Neural progenitor cell (in vitro differentiated cells): ENCODE results near the gene SLC6A12. TPM values are rescaled to one million over a fixed set of nuclear protein-coding genes. Genes with fewer than 3 reads are reported as not detected.

ENCODE experiments used
- DNase-seq: peaks from one replicate; pipeline ENCODE4 v3.0.0-alpha.2; 2016; ENCODE audit warnings: low spot score
- H2AFZ ChIP-seq: fragments of 200-600 bp; sonication (generic); replicated peaks from 2 replicates; pipeline ENCODE4 v1.6.1; 2016; ENCODE audit warnings: antibody characterized with exemption
- H3F3A ChIP-seq: fragments of 200-600 bp; sonication (generic); 2 replicates; pipeline ENCODE4 v1.6.1; 2016; ENCODE audit warnings: antibody characterized with exemption, low read depth
- H3K27ac ChIP-seq: fragments of 200-600 bp; sonication (generic); 2 replicates; pipeline ENCODE4 v1.5.1; 2016; ENCODE audit warnings: mild to moderate bottlenecking
- H3K27me3 ChIP-seq: fragments of 200-600 bp; sonication (generic); 2 replicates; pipeline ENCODE4 v1.6.1; 2016; ENCODE audit warnings: mild to moderate bottlenecking, moderate library complexity
- H3K36me3 ChIP-seq: fragments of 200-600 bp; sonication (generic); 2 replicates; pipeline ENCODE4 v1.5.1; 2016
- H3K4me1 ChIP-seq: fragments of 200-600 bp; sonication (generic); 2 replicates; pipeline ENCODE4 v1.6.1; 2016; ENCODE audit warnings: mixed run types
- H3K4me2 ChIP-seq: fragments of 200-600 bp; sonication (generic); 2 replicates; pipeline ENCODE4 v1.6.1; 2016
- H3K4me3 ChIP-seq: fragments of 200-600 bp; sonication (generic); 2 replicates; pipeline ENCODE4 v1.5.1; 2016
- H3K79me2 ChIP-seq: fragments of 200-600 bp; sonication (generic); 2 replicates; pipeline ENCODE4 v1.6.1; 2016; ENCODE audit warnings: low read depth
- H3K9ac ChIP-seq: fragments of 200-600 bp; sonication (generic); 2 replicates; pipeline ENCODE4 v1.6.1; 2016
- H3K9me3 ChIP-seq: fragments of 200-600 bp; sonication (generic); 2 replicates; pipeline ENCODE4 v1.5.1; 2016; ENCODE audit warnings: low read depth
- H4K20me1 ChIP-seq: fragments of 200-600 bp; sonication (generic); 2 replicates; pipeline ENCODE4 v1.6.1; 2016; ENCODE audit warnings: low read depth
- H3K27ac Mint-ChIP-seq: 3 replicates; pipeline ENCODE4 v1.8.0; 2021; ENCODE audit warnings: mixed read lengths
- H3K27me3 Mint-ChIP-seq: 2 replicates; pipeline ENCODE4 v1.8.0; 2022; ENCODE audit warnings: low read depth, mild to moderate bottlenecking, inconsistent platforms, moderate library complexity, mixed read lengths; ENCODE audit not compliant: insufficient read depth
- H3K36me3 Mint-ChIP-seq: 3 replicates; pipeline ENCODE4 v1.8.0; 2021; ENCODE audit warnings: mixed read lengths
- H3K4me1 Mint-ChIP-seq: 3 replicates; pipeline ENCODE4 v1.8.0; 2021; ENCODE audit warnings: mixed read lengths
- H3K4me3 Mint-ChIP-seq: 3 replicates; pipeline ENCODE4 v1.8.0; 2021; ENCODE audit warnings: mild to moderate bottlenecking, moderate library complexity, mixed read lengths
- H3K9me3 Mint-ChIP-seq: 3 replicates; pipeline ENCODE4 v1.8.0; 2020; ENCODE audit warnings: mixed read lengths
- EZH2 ChIP-seq: fragments of 200-600 bp; sonication (generic); IDR thresholded peaks from 2 replicates; pipeline ENCODE4 v1.6.1; 2017; ENCODE audit warnings: antibody characterized with exemption, mild to moderate bottlenecking, moderate library complexity
- EZH2phosphoT487 ChIP-seq: fragments of 200-600 bp; sonication (generic); IDR thresholded peaks from 2 replicates; pipeline ENCODE4 v1.6.1; 2017; ENCODE audit warnings: antibody characterized with exemption
- total RNA-seq: library from RNA; depleted of rRNA; stranded (reverse); fragments of >200 nt; gene quantifications from 2 replicates; pipeline ENCODE4 v1.2.3, GENCODE V29; 2015; ENCODE audit warnings: low replicate concordance
- TF ChIP-seq, protein P1 (sequence below): fragments of 200-600 bp; sonication (generic); IDR thresholded peaks from 2 replicates; pipeline ENCODE4 v1.5.1; 2017; ENCODE audit warnings: antibody characterized with exemption, mild to moderate bottlenecking

SLC6A12 gene
- total RNA-seq, 1 donor from 2014 or later = not detected

DNA sequence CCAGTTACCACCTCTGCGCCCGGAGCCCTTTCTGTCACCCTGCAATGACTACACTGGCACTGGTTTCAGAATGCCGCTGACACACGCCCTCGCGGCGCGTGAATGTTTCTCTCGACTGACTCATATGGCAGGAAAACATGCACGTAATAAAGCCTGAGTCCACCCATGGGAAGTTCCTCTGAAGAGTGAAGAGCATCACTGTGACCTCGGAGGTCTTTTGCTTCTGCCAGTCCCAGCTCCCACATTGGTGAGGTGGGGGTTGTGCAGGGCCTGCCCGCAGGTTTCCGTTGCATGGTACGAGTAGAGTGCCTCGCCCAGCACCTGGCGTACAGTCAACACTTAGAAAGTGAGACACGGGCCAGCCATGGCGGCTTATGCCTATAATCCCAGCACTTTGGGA is 11.1 kb upstream of the SLC6A12 start:
- H3K4me1 ChIP-seq = peaks cover 16% of the 10 kb centered on the region

DNA sequence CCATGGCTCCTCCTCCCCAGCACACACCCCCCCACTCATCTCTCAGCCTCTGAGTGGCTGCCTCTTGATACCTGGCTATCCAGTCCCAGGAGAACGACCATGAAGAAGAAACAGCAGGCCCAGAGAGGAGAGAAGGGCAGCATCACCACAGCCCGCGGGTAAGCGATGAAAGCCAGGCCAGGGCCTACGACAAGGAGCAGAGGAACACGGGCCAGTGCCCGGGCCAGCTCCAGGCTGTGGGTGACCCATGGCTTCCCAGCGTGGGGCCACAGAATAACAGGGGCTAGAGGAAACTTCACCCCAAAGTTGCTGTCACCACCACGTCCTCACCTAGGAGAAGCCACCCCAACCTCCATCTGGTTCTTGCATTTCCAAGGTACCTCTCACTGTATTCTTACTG is 10.4 kb upstream of the SLC6A12 start:
- Histone ChIP-seq H3K9me3 (no peaks in the 10 kb centered on the region), H2AFZ (no peak overlapping the region), H3K79me2 (no peaks in the 10 kb centered on the region), H3F3A (peaks cover 2% of the 10 kb centered on the region), H3K27ac (no peak overlapping the region), H4K20me1 (no peaks in the 10 kb centered on the region), H3K4me3 (no peak overlapping the region), H3K4me1 (peaks cover 10% of the 10 kb centered on the region), H3K27me3 (peaks cover 25% of the 10 kb centered on the region), H3K36me3 (no peaks in the 10 kb centered on the region), H3K4me2 (no peak overlapping the region), H3K9ac (no peak overlapping the region)
- TF ChIP-seq, protein P1, sequence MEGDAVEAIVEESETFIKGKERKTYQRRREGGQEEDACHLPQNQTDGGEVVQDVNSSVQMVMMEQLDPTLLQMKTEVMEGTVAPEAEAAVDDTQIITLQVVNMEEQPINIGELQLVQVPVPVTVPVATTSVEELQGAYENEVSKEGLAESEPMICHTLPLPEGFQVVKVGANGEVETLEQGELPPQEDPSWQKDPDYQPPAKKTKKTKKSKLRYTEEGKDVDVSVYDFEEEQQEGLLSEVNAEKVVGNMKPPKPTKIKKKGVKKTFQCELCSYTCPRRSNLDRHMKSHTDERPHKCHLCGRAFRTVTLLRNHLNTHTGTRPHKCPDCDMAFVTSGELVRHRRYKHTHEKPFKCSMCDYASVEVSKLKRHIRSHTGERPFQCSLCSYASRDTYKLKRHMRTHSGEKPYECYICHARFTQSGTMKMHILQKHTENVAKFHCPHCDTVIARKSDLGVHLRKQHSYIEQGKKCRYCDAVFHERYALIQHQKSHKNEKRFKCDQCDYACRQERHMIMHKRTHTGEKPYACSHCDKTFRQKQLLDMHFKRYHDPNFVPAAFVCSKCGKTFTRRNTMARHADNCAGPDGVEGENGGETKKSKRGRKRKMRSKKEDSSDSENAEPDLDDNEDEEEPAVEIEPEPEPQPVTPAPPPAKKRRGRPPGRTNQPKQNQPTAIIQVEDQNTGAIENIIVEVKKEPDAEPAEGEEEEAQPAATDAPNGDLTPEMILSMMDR = no peak
- no peak for TF ChIP-seq EZH2phosphoT487
- TF ChIP-seq EZH2 = no peak
- H3K4me1 Mint-ChIP-seq = peaks cover 21% of the 10 kb centered on the region
- H3K27ac Mint-ChIP-seq = no peak overlapping the region
- no peak overlapping the region for H3K4me3 Mint-ChIP-seq
- DNase-seq = no peak
- H3K36me3 Mint-ChIP-seq = no peaks in the 10 kb centered on the region
- peaks cover 2% of the 10 kb centered on the region for H3K9me3 Mint-ChIP-seq
- peaks cover 52% of the 10 kb centered on the region for H3K27me3 Mint-ChIP-seq

More for the DNA sequence above, 11.1 kb upstream of the SLC6A12 start:
- Mint-ChIP-seq H3K27me3 (peaks cover 57% of the 10 kb centered on the region), H3K4me1 (peaks cover 28% of the 10 kb centered on the region), H3K27ac (no peak overlapping the region), H3K36me3 (no peaks in the 10 kb centered on the region), H3K4me3 (no peak overlapping the region), H3K9me3 (peaks cover 2% of the 10 kb centered on the region)
- Histone ChIP-seq H3K9me3 (no peaks in the 10 kb centered on the region), H4K20me1 (no peaks in the 10 kb centered on the region), H3K36me3 (no peaks in the 10 kb centered on the region), H2AFZ (no peak overlapping the region), H3K27me3 (peaks cover 31% of the 10 kb centered on the region), H3F3A (peaks cover 9% of the 10 kb centered on the region), H3K79me2 (no peaks in the 10 kb centered on the region), H3K27ac (no peak overlapping the region), H3K4me3 (no peak overlapping the region), H3K9ac (no peak overlapping the region), H3K4me2 (no peak overlapping the region)
- no peak for DNase-seq
- no peak for TF ChIP-seq EZH2
- TF ChIP-seq EZH2phosphoT487 = no peak
- TF ChIP-seq, protein P1 = no peak

DNA sequence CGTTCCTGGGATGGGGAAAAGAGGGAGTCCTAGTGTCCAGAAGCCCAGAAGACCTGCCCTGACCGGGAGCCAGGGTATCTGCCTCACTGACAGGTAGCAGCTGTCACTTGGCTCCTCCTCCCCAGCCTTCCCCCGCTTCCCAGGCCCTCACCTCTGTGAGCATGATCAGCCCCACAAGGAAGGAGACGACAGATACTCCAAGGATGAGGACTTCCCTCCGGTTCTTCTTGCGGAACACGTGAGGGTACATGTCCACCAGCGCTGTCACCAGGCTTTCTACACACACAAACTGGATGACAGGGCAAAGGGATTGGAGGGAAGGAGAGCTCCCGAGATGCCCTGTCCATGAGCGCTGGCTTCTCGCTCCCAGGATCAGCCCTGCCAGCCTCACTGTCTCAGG is 9.9 kb upstream of the SLC6A12 start:
- H2AFZ ChIP-seq = no peak overlapping the region
- H4K20me1 ChIP-seq = no peaks in the 10 kb centered on the region
- H3K4me3 ChIP-seq = no peak overlapping the region
- H3K27ac Mint-ChIP-seq = no peak overlapping the region
- no peak overlapping the region for H3K27ac ChIP-seq
- peaks cover 7% of the 10 kb centered on the region for H3K4me1 ChIP-seq
- no peaks in the 10 kb centered on the region for H3K79me2 ChIP-seq
- TF ChIP-seq, protein P1 = no peak
- TF ChIP-seq EZH2 (no peak), EZH2phosphoT487 (no peak)
- H3K36me3 ChIP-seq = no peaks in the 10 kb centered on the region
- no peak for DNase-seq
- no peaks in the 10 kb centered on the region for H3K36me3 Mint-ChIP-seq
- no peaks in the 10 kb centered on the region for H3K9me3 ChIP-seq
- H3K27me3 ChIP-seq = peaks cover 20% of the 10 kb centered on the region
- peaks cover 16% of the 10 kb centered on the region for H3K4me1 Mint-ChIP-seq
- no peaks in the 10 kb centered on the region for H3F3A ChIP-seq
- H3K27me3 Mint-ChIP-seq = peaks cover 48% of the 10 kb centered on the region
- H3K9ac ChIP-seq = no peak overlapping the region
- H3K4me2 ChIP-seq = no peak overlapping the region
- H3K4me3 Mint-ChIP-seq = no peak overlapping the region
- peaks cover 2% of the 10 kb centered on the region for H3K9me3 Mint-ChIP-seq
